Type B pancreatic cell (in vitro differentiated cells): ENCODE data around the gene SLC22A16. TPM values are rescaled to one million over a fixed set of nuclear protein-coding genes. Genes with fewer than 3 reads are reported as not detected.

Experiments
- DNase-seq: peaks from one replicate; pipeline ENCODE4 v3.0.0; 2021; ENCODE audit warnings: mixed read lengths; ENCODE audit not compliant: unreplicated experiment; ENCODE audit errors: extremely low spot score
- H3K27ac Mint-ChIP-seq: 2 replicates; pipeline ENCODE4 v1.8.0; 2021; ENCODE audit warnings: mild to moderate bottlenecking, mixed read lengths
- H3K27me3 Mint-ChIP-seq: 2 replicates; pipeline ENCODE4 v1.8.0; 2021; ENCODE audit warnings: mixed read lengths
- H3K36me3 Mint-ChIP-seq: 2 replicates; pipeline ENCODE4 v1.8.0; 2021; ENCODE audit warnings: mixed read lengths
- H3K4me1 Mint-ChIP-seq: one replicate; pipeline ENCODE4 v1.8.0; 2021; ENCODE audit warnings: mixed read lengths; ENCODE audit not compliant: unreplicated experiment
- H3K4me3 Mint-ChIP-seq: 2 replicates; pipeline ENCODE4 v1.8.0; 2021; ENCODE audit warnings: mild to moderate bottlenecking, mixed read lengths
- H3K9me3 Mint-ChIP-seq: 2 replicates; pipeline ENCODE4 v1.8.0; 2021; ENCODE audit warnings: mixed read lengths
- total RNA-seq: library from RNA; stranded (reverse); gene quantifications from 2 replicates; pipeline ENCODE4 v1.2.1, GENCODE V29; 2021; ENCODE audit warnings: low replicate concordance
- TF ChIP-seq, protein P1 (sequence below): fragments of 200-600 bp; sonication (generic); conservative IDR thresholded peaks from 2 replicates; pipeline ENCODE4 v1.5.0; 2021; ENCODE audit warnings: antibody characterized with exemption, mild to moderate bottlenecking

Gene SLC22A16
- total RNA-seq, 1 donor from 2014 or later, result not detected

DNA sequence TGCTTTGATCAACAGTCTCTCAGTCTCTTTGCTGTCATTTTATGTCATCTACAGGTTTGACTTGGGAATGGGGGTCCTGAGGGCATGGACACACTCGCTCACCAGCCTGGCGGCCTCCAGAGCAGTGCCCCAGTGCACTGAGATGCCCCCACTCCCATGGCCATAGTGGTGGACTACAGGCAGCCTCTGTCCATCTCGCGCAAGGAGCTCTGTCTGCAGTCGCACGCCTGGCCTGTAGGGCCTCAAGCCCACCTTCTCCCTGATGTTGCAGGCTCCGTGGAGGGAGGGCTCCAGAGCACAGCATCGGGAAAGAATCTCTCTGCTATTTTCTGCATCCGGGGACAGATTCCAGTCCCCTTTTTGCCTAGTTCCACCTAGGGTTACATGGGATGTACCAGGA lies 83.7 kb downstream of the SLC22A16 start:
- Mint-ChIP-seq H3K4me3 (no peak overlapping the region), H3K27ac (no peak overlapping the region), H3K36me3 (no peaks in the 10 kb centered on the region), H3K4me1 (peaks cover 30% of the 10 kb centered on the region), H3K27me3 (no peaks in the 10 kb centered on the region), H3K9me3 (no peaks in the 10 kb centered on the region)
- TF ChIP-seq, protein P1, sequence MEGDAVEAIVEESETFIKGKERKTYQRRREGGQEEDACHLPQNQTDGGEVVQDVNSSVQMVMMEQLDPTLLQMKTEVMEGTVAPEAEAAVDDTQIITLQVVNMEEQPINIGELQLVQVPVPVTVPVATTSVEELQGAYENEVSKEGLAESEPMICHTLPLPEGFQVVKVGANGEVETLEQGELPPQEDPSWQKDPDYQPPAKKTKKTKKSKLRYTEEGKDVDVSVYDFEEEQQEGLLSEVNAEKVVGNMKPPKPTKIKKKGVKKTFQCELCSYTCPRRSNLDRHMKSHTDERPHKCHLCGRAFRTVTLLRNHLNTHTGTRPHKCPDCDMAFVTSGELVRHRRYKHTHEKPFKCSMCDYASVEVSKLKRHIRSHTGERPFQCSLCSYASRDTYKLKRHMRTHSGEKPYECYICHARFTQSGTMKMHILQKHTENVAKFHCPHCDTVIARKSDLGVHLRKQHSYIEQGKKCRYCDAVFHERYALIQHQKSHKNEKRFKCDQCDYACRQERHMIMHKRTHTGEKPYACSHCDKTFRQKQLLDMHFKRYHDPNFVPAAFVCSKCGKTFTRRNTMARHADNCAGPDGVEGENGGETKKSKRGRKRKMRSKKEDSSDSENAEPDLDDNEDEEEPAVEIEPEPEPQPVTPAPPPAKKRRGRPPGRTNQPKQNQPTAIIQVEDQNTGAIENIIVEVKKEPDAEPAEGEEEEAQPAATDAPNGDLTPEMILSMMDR, result peak; percentile 24
- no peak for DNase-seq

GRCh38 chr6:110390404-110390803 lies 86.0 kb downstream of the SLC22A16 start:
- TF ChIP-seq, protein P1, result no peak
- no peaks in the 10 kb centered on the region for H3K27me3 Mint-ChIP-seq

GRCh38 chr6:110389689-110390382 lies 86.6 kb downstream of the SLC22A16 start:
- peak overlapping the region; percentile 20 for H3K27ac Mint-ChIP-seq

More at GRCh38 chr6:110390404-110390803, 86.0 kb downstream of the SLC22A16 start:
- H3K27ac Mint-ChIP-seq, result no peak overlapping the region
- no peak for DNase-seq
- no peak overlapping the region for H3K4me3 Mint-ChIP-seq
- peaks cover 35% of the 10 kb centered on the region for H3K4me1 Mint-ChIP-seq
- no peaks in the 10 kb centered on the region for H3K9me3 Mint-ChIP-seq
- no peaks in the 10 kb centered on the region for H3K36me3 Mint-ChIP-seq

GRCh38 chr6:110387986-110388385 lies 88.4 kb downstream of the SLC22A16 start:
- no peaks in the 10 kb centered on the region for H3K27me3 Mint-ChIP-seq
- no peak overlapping the region for H3K27ac Mint-ChIP-seq
- H3K4me1 Mint-ChIP-seq, result peaks cover 35% of the 10 kb centered on the region
- TF ChIP-seq, protein P1, result no peak
- H3K4me3 Mint-ChIP-seq, result no peak overlapping the region
- DNase-seq, result no peak
- no peaks in the 10 kb centered on the region for H3K9me3 Mint-ChIP-seq
- H3K36me3 Mint-ChIP-seq, result no peaks in the 10 kb centered on the region

More at GRCh38 chr6:110389689-110390382, 86.6 kb downstream of the SLC22A16 start:
- TF ChIP-seq, protein P1, result no peak
- H3K4me3 Mint-ChIP-seq, result no peak overlapping the region
- H3K27me3 Mint-ChIP-seq, result no peaks in the 10 kb centered on the region
- no peaks in the 10 kb centered on the region for H3K9me3 Mint-ChIP-seq
- H3K36me3 Mint-ChIP-seq, result no peaks in the 10 kb centered on the region
- no peak for DNase-seq
- H3K4me1 Mint-ChIP-seq, result peaks cover 35% of the 10 kb centered on the region

- no peaks in the 10 kb centered on the region for H3K27me3 Mint-ChIP-seq
- H3K4me3 Mint-ChIP-seq, result no peak overlapping the region
- no peak for DNase-seq
Observed at GRCh38 chr6:110385458-110385863, 91.0 kb downstream of the SLC22A16 start.

More at GRCh38 chr6:110385458-110385863, 91.0 kb downstream of the SLC22A16 start:
- peaks cover 29% of the 10 kb centered on the region for H3K4me1 Mint-ChIP-seq
- no peak overlapping the region for H3K27ac Mint-ChIP-seq
- TF ChIP-seq, protein P1, result no peak
- H3K36me3 Mint-ChIP-seq, result no peaks in the 10 kb centered on the region
- peaks cover 5% of the 10 kb centered on the region for H3K9me3 Mint-ChIP-seq
